Stomach (tissue), 9 donors: ENCODE data around the gene RCN2. TPM values are rescaled to one million over a fixed set of nuclear protein-coding genes. Genes with fewer than 3 reads are reported as not detected.

Source experiments
- DNase-seq, 2 donors: peaks; one replicate each; pipeline versions ENCODE4 v3.0.0 to v3.0.0-alpha.2; 2013 to 2019
- H3K27ac ChIP-seq, 5 donors: fragments of 200-600 bp in 4 of 5; sonication (generic) in 4 of 5; one replicate each; pipeline ENCODE4 v1.5.1; 2013 to 2019; ENCODE audit warnings: mild to moderate bottlenecking in 1 of 5, moderate library complexity in 1 of 5
- H3K27me3 ChIP-seq, 3 donors: fragments of 200-600 bp; sonication (generic); one replicate each; pipeline ENCODE4 v1.5.1; 2017 to 2019; ENCODE audit warnings: mixed run types in 1 of 3
- H3K36me3 ChIP-seq, 4 donors: fragments of 200-600 bp; sonication (generic); 1 replicate in 3 of 4; 2 replicates in 1 of 4; pipeline ENCODE4 v1.5.1; 2016 to 2019
- H3K4me1 ChIP-seq, 4 donors: fragments of 200-600 bp; sonication (generic); one replicate each; pipeline ENCODE4 v1.5.1; 2016 to 2019
- H3K4me3 ChIP-seq, 4 donors: fragments of 200-600 bp; sonication (generic) in 3 of 4; one replicate each; pipeline ENCODE4 v1.5.1; 2016 to 2019; ENCODE audit warnings: mild to moderate bottlenecking in 1 of 4
- H3K9me3 ChIP-seq, 4 donors: fragments of 200-600 bp; sonication (generic); one replicate each; pipeline ENCODE4 v1.5.1; 2016 to 2019
- CTCF ChIP-seq, 7 experiments: fragments of 450-650 bp in 4 of 7; fragments of 200-600 bp in 3 of 7; sonication (generic) in 3 of 7; IDR thresholded peaks; one replicate each; pipeline ENCODE4 v1.5.1; 2016 to 2019; ENCODE audit warnings: antibody characterized with exemption in 7 of 7, control low read depth in 2 of 7, mild to moderate bottlenecking in 1 of 7
- EP300 ChIP-seq: sonication (generic); formaldehyde crosslinking; IDR thresholded peaks from one replicate; pipeline ENCODE4 v1.6.1; 2017; ENCODE audit warnings: antibody characterized with exemption
- POLR2A ChIP-seq, 4 donors: fragments of 450-650 bp; IDR thresholded peaks; one replicate each; pipeline ENCODE4 v1.6.1; 2016; ENCODE audit warnings: antibody characterized with exemption in 4 of 4, control low read depth in 2 of 4, mild to moderate bottlenecking in 1 of 4, moderate library complexity in 1 of 4
- POLR2AphosphoS5 ChIP-seq, 3 donors: sonication (generic); formaldehyde crosslinking; IDR thresholded peaks; one replicate each; pipeline ENCODE4 v1.6.1; 2016; ENCODE audit warnings: antibody characterized with exemption in 3 of 3
- WGBS, 5 donors: extraction: QIAGEN DNeasy Blood & Tissue Kit in 3 of 5; methylation state at CpG; one replicate each; pipeline versions ENCODE4 v1.1.5 to v1.1.7; 2013 to 2018; 5-methylcytosine and 5-hydroxymethylcytosine counted together
- intact Hi-C: fragments of 100-400 bp; cut with DNase I; formaldehyde crosslinking; loops from one replicate; pipeline ENCODE4 v1.15.1; 2023; ENCODE audit warnings: low total_unique reads
- polyA plus RNA-seq, 3 donors: library from polyadenylated mRNA; stranded (reverse); fragments of 200-250 nt; gene quantifications; one replicate each; pipeline ENCODE4 v1.2.3, GENCODE V29; 2013
- total RNA-seq, 5 donors: library from RNA; depleted of rRNA; stranded (reverse); fragments of >200 nt; gene quantifications; one replicate each; pipeline versions ENCODE4 v1.1.0 to v1.2.3, GENCODE V29; 2014 to 2016
- donor health status: healthy with polysubstance abuse.
- donor health status: Bipolar disorder and iron deficiency.
- donor health status: healthy.

Gene RCN2
- total and polyA plus RNA-seq, 8 donors = 14.0 to 67.2 (median 30.3) TPM

DNA sequence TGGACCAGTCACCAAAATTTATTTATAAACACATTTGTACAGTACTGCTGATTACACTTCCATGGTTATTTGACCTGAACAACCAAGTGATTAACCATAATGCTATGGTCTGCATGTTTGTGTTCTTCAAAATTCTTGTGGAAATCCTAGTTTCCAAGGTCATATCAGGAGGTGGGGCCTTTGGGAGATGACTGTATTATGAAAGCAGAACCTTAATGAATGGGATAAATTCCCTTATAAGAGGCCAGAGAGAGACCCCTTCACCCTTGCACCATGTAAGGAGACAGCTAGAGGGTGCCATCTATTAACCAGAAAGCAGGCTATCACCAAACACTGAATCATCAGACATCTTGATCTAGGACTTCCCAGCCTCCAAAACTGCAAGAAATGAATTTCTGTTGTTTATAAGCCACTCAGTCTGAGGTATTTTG is 28.3 kb upstream of the RCN2 start:
- Histone ChIP-seq H3K9me3 (no peaks in the 10 kb centered on the region), H3K4me1 (peaks cover 21 to 37% (median 27%) of the 10 kb centered on the region in 4 donors), H3K36me3 (peaks cover 0 to 6% (median 0%) of the 10 kb centered on the region in 4 donors), H3K27ac (peak overlapping the region in 3 of 5 donors; percentile 40 to 94 (median 92)), H3K4me3 (no peak overlapping the region), H3K27me3 (no peaks in the 10 kb centered on the region)
- TF ChIP-seq EP300 (no peak), POLR2AphosphoS5 (IDR thresholded peaks at IDR 0.05) (no peak), CTCF (IDR thresholded peaks at IDR 0.05) (no peak), POLR2A (IDR thresholded peaks at IDR 0.05) (no peak)
- intact Hi-C loops = no loop called here
- peak in 1 of 2 donors; percentile 36 for DNase-seq

DNA sequence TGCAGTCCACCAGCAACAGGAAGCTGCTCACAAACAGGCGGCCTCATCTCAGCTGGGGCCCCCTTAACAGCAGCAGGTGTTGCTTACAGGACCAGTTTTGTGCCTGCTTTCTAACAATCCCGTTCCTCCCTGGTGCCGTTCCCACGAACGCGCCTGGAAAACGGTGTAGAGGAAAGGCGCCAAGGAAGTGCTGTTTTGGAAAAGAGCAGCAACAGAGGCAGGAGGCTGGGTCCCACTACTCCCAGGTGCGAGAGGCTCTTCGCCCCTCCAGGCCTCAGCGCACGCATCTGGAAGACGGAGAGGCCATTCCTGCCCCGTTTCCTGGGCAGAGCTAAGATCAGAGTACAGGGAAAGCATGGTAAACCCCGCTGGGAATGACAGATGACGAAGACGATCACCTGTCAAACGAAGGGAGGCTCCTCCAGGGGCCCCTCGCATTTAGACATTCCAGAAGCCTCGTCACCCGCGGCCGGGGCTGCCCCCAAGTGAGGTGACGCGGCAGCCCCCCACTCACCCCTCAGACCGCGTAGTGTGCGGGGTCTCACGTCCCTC is 27.0 kb upstream of the RCN2 start:
- H3K27ac ChIP-seq = peak overlapping the region; percentile 92 to 96 (median 92)
- H3K36me3 ChIP-seq = no peaks in the 10 kb centered on the region
- peak overlapping the region; percentile 75 to 100 (median 88) for H3K4me3 ChIP-seq
- peak; percentile 28 to 71 for DNase-seq
- H3K4me1 ChIP-seq = peaks cover 21 to 34% (median 27%) of the 10 kb centered on the region in 4 donors
- TF ChIP-seq POLR2A (IDR thresholded peaks at IDR 0.05) (no peak), POLR2AphosphoS5 (IDR thresholded peaks at IDR 0.05) (no peak), EP300 (no peak), CTCF (IDR thresholded peaks at IDR 0.05) (no peak)
- H3K9me3 ChIP-seq = no peaks in the 10 kb centered on the region
- H3K27me3 ChIP-seq = no peaks in the 10 kb centered on the region
- 1 to 2% (median 1%) methylated on average over 21 to 29 of the region's 29 CpGs for whole genome bisulfite sequencing, 5 donors
- intact Hi-C loops = no loop called here

- TF ChIP-seq CTCF (IDR thresholded peaks at IDR 0.05) (no peak), EP300 (no peak), POLR2AphosphoS5 (IDR thresholded peaks at IDR 0.05) (peak; percentile 68 to 90 (median 71)), POLR2A (IDR thresholded peaks at IDR 0.05) (peak in 1 of 4 donors; percentile 55)
- intact Hi-C loops = no loop called here
- Histone ChIP-seq H3K36me3 (no peaks in the 10 kb centered on the region), H3K27ac (peak within 1 kb of the TSS; percentile 92 to 96 (median 92)), H3K4me1 (peaks cover 21 to 34% (median 27%) of the 10 kb centered on the region in 4 donors), H3K27me3 (no peaks in the 10 kb centered on the region), H3K9me3 (no peaks in the 10 kb centered on the region), H3K4me3 (peak within 1 kb of the TSS; percentile 75 to 100 (median 88))
- peak; percentile 93 to 98 for DNase-seq
- WGBS, 5 donors = 1 to 2% (median 1%) methylated on average over 25 to 78 of the region's 78 CpGs
Measured at GRCh38 chr15:76905013-76905839, 26.3 kb upstream of the RCN2 start, which contains the start of gene SCAPER. Gene SCAPER, minus strand, starts transcription at chr15:76905340. Its CDS starts 21,523 bp downstream, at chr15:76883817.

DNA sequence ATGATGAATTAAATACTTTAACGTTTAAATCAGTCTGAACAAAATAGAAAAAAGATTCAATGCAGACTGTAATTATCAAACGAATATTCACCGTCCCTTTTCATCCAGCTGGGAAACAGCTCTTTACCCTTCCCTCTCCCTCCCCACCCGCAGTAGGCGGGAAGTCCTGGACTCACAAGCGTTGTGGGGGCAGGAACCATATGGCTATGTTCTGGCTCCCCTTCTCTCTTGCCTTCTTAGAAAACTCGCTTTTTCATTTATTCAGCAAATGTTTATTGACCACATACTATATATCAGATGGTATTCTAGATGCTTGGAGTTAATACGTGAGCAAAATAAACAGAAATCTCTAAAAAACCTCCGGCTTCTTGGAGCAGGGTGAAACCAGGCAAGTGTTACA is 25.7 kb upstream of the RCN2 start:
- no peak for TF ChIP-seq POLR2AphosphoS5 (IDR thresholded peaks at IDR 0.05)
- TF ChIP-seq EP300 = no peak
- no peak for TF ChIP-seq CTCF (IDR thresholded peaks at IDR 0.05)
- TF ChIP-seq POLR2A (IDR thresholded peaks at IDR 0.05) = no peak
- peak in 1 of 2 donors; percentile 58 for DNase-seq
- intact Hi-C loops = no loop called here
- Histone ChIP-seq H3K27ac (peak overlapping the region; percentile 92 to 96 (median 92)), H3K4me3 (peak overlapping the region; percentile 75 to 100 (median 88)), H3K9me3 (no peaks in the 10 kb centered on the region), H3K27me3 (no peaks in the 10 kb centered on the region), H3K4me1 (peaks cover 21 to 34% (median 27%) of the 10 kb centered on the region in 4 donors), H3K36me3 (no peaks in the 10 kb centered on the region)
- WGBS, 5 donors = 14 to 22% (median 18%) methylated on average over 9 of the region's 9 CpGs
